ENCODE data around the gene FOXO3. TPM values are rescaled to one million over a fixed set of nuclear protein-coding genes. Genes with fewer than 3 reads are reported as not detected.

The FOXO3 gene
- total and polyA plus RNA-seq, 2 donors (not counting 1 experiment from before 2014, with no cell fraction given): 49.5 to 63.9 TPM

- Histone ChIP-seq H3K4me1 (ENCODE audit: control insufficient read depth, extremely low read depth, insufficient read depth, low read length) (peaks cover 9% of the 10 kb centered on the region), H3K79me2 (ENCODE audit: control insufficient read depth, insufficient read depth, low read length) (no peaks in the 10 kb centered on the region), H3K9me3 (ENCODE audit: control insufficient read depth, insufficient read depth, low read depth, low read length) (no peaks in the 10 kb centered on the region), H4K20me1 (ENCODE audit: control insufficient read depth, extremely low read depth, insufficient read depth, low read length) (no peaks in the 10 kb centered on the region), H3K27me3 (ENCODE audit: control insufficient read depth, insufficient read depth, low read length) (no peaks in the 10 kb centered on the region), H3K27ac (ENCODE audit: insufficient read depth, low read length) (no peak overlapping the region), H3K36me3 (ENCODE audit: control insufficient read depth, insufficient read depth, low read length) (no peaks in the 10 kb centered on the region), H3K4me3 (replicated peaks in 1 of 4; ENCODE audit: control extremely low read depth in 1 of 4, insufficient read depth in 1 of 4, low read depth in 3 of 4, low read length in 4 of 4) (no peak overlapping the region), H3K9ac (ENCODE audit: insufficient read depth, low read length) (no peak overlapping the region), H3K4me2 (ENCODE audit: extremely low read depth, insufficient read depth, low read length) (no peak overlapping the region), H2AFZ (ENCODE audit: low read length) (no peak overlapping the region)
- DNase-seq (ENCODE audit: low read depth in 2 of 2): no peak
- no peak for TF ChIP-seq CTCF (conservative IDR thresholded peaks at IDR 0.05 in 1 of 2, IDR thresholded peaks at IDR 0.05 in 1 of 2; ENCODE audit: low read depth in 1 of 2, low read length in 2 of 2)
- no peak for TF ChIP-seq EZH2 (IDR thresholded peaks at IDR 0.05; ENCODE audit: low read length, missing control alignments)
These were observed 166.1 kb downstream of the FOXO3 start for GRCh38 chr6:108726726-108727339.

GRCh38 chr6:108727966-108728730, 167.4 kb downstream of the FOXO3 start:
- DNase-seq (ENCODE audit: low read depth in 2 of 2): no peak
- no peaks in the 10 kb centered on the region for H3K36me3 ChIP-seq (ENCODE audit: control insufficient read depth, insufficient read depth, low read length)
- TF ChIP-seq EZH2 (IDR thresholded peaks at IDR 0.05; ENCODE audit: low read length, missing control alignments): no peak
- TF ChIP-seq CTCF (conservative IDR thresholded peaks at IDR 0.05 in 1 of 2, IDR thresholded peaks at IDR 0.05 in 1 of 2; ENCODE audit: low read depth in 1 of 2, low read length in 2 of 2): no peak
- no peaks in the 10 kb centered on the region for H3K79me2 ChIP-seq (ENCODE audit: control insufficient read depth, insufficient read depth, low read length)
- no peaks in the 10 kb centered on the region for H3K9me3 ChIP-seq (ENCODE audit: control insufficient read depth, insufficient read depth, low read depth, low read length)
- no peaks in the 10 kb centered on the region for H4K20me1 ChIP-seq (ENCODE audit: control insufficient read depth, extremely low read depth, insufficient read depth, low read length)
- no peak overlapping the region for H2AFZ ChIP-seq (ENCODE audit: low read length)
- peaks cover 13% of the 10 kb centered on the region for H3K4me1 ChIP-seq (ENCODE audit: control insufficient read depth, extremely low read depth, insufficient read depth, low read length)
- H3K9ac ChIP-seq (ENCODE audit: insufficient read depth, low read length): no peak overlapping the region
- no peak overlapping the region for H3K4me2 ChIP-seq (ENCODE audit: extremely low read depth, insufficient read depth, low read length)
- H3K27me3 ChIP-seq (ENCODE audit: control insufficient read depth, insufficient read depth, low read length): no peaks in the 10 kb centered on the region
- H3K4me3 ChIP-seq (replicated peaks in 1 of 4; ENCODE audit: control extremely low read depth in 1 of 4, insufficient read depth in 1 of 4, low read depth in 3 of 4, low read length in 4 of 4): no peak overlapping the region
- H3K27ac ChIP-seq (ENCODE audit: insufficient read depth, low read length): no peak overlapping the region

- Histone ChIP-seq H3K9me3 (ENCODE audit: control insufficient read depth, insufficient read depth, low read depth, low read length) (no peaks in the 10 kb centered on the region), H3K4me3 (replicated peaks in 1 of 4; ENCODE audit: control extremely low read depth in 1 of 4, insufficient read depth in 1 of 4, low read depth in 3 of 4, low read length in 4 of 4) (no peak overlapping the region), H3K27me3 (ENCODE audit: control insufficient read depth, insufficient read depth, low read length) (no peaks in the 10 kb centered on the region), H3K36me3 (ENCODE audit: control insufficient read depth, insufficient read depth, low read length) (no peaks in the 10 kb centered on the region), H3K4me2 (ENCODE audit: extremely low read depth, insufficient read depth, low read length) (no peak overlapping the region), H3K9ac (ENCODE audit: insufficient read depth, low read length) (no peak overlapping the region), H3K4me1 (ENCODE audit: control insufficient read depth, extremely low read depth, insufficient read depth, low read length) (peaks cover 13% of the 10 kb centered on the region), H2AFZ (ENCODE audit: low read length) (no peak overlapping the region), H3K27ac (ENCODE audit: insufficient read depth, low read length) (no peak overlapping the region), H4K20me1 (ENCODE audit: control insufficient read depth, extremely low read depth, insufficient read depth, low read length) (no peaks in the 10 kb centered on the region), H3K79me2 (ENCODE audit: control insufficient read depth, insufficient read depth, low read length) (no peaks in the 10 kb centered on the region)
- no peak for TF ChIP-seq CTCF (conservative IDR thresholded peaks at IDR 0.05 in 1 of 2, IDR thresholded peaks at IDR 0.05 in 1 of 2; ENCODE audit: low read depth in 1 of 2, low read length in 2 of 2)
- TF ChIP-seq EZH2 (IDR thresholded peaks at IDR 0.05; ENCODE audit: low read length, missing control alignments): no peak
- DNase-seq (ENCODE audit: low read depth in 2 of 2): no peak
These were observed 168.1 kb downstream of the FOXO3 start for GRCh38 chr6:108728826-108729225.
